ENCODE measurements around the gene GPAM.
"Not testable (repeated sequence)": the region's sequence is repeated elsewhere in the genome, so short reads cannot be mapped to it uniquely, and the experiment has no call there.

GPAM gene

GRCh38 chr10:112183329-112184051 lies at the start of gene GPAM:
Gene GPAM, minus strand, starts transcription at chr10:112183765. Its CDS starts 1,981 bp downstream, at chr10:112181784.
- peak; percentile 98 to 99 for DNase-seq (ENCODE audit: low read depth in 2 of 2)

GRCh38 chr10:112232670-112233069 lies 49.1 kb upstream of the GPAM start:
- DNase-seq (ENCODE audit: low read depth in 2 of 2): no peak

GRCh38 chr10:112231602-112232400 lies 48.2 kb upstream of the GPAM start:
- no peak for DNase-seq (ENCODE audit: low read depth in 2 of 2)

- DNase-seq (ENCODE audit: low read depth in 2 of 2): no peak
Measured at GRCh38 chr10:112230325-112230988, 46.9 kb upstream of the GPAM start.

GRCh38 chr10:112229901-112230300 lies 46.3 kb upstream of the GPAM start:
- DNase-seq (ENCODE audit: low read depth in 2 of 2): no peak

GRCh38 chr10:112229096-112229495 lies 45.5 kb upstream of the GPAM start:
- no peak for DNase-seq (ENCODE audit: low read depth in 2 of 2)

- not testable (repeated sequence) for DNase-seq (ENCODE audit: low read depth in 2 of 2)
Measured at GRCh38 chr10:112228366-112229088, 45.0 kb upstream of the GPAM start.

GRCh38 chr10:112227331-112227987 lies 43.9 kb upstream of the GPAM start:
- DNase-seq (ENCODE audit: low read depth in 2 of 2): no peak

GRCh38 chr10:112226439-112227248 lies 43.1 kb upstream of the GPAM start:
- DNase-seq (ENCODE audit: low read depth in 2 of 2): no peak

GRCh38 chr10:112225771-112226438 lies 42.3 kb upstream of the GPAM start:
- no peak for DNase-seq (ENCODE audit: low read depth in 2 of 2)

GRCh38 chr10:112224933-112225529 lies 41.5 kb upstream of the GPAM start:
- DNase-seq (ENCODE audit: low read depth in 2 of 2): no peak

- no peak for DNase-seq (ENCODE audit: low read depth in 2 of 2)
Measured at GRCh38 chr10:112223725-112224124, 40.2 kb upstream of the GPAM start.

GRCh38 chr10:112222799-112223198 lies 39.2 kb upstream of the GPAM start:
- no peak for DNase-seq (ENCODE audit: low read depth in 2 of 2)

GRCh38 chr10:112221545-112221944 lies 38.0 kb upstream of the GPAM start:
- DNase-seq (ENCODE audit: low read depth in 2 of 2): no peak

- no peak for DNase-seq (ENCODE audit: low read depth in 2 of 2)
Measured at GRCh38 chr10:112218960-112219359, 35.4 kb upstream of the GPAM start.

GRCh38 chr10:112218036-112218390 lies 34.4 kb upstream of the GPAM start:
- DNase-seq (ENCODE audit: low read depth in 2 of 2): no peak

- no peak for DNase-seq (ENCODE audit: low read depth in 2 of 2)
Measured at GRCh38 chr10:112217386-112218035, 33.9 kb upstream of the GPAM start.

- DNase-seq (ENCODE audit: low read depth in 2 of 2): no peak
Measured at GRCh38 chr10:112216966-112217365, 33.4 kb upstream of the GPAM start.

- no peak for DNase-seq (ENCODE audit: low read depth in 2 of 2)
Measured at GRCh38 chr10:112216151-112216550, 32.6 kb upstream of the GPAM start.

All from stimulated activated CD4-positive, alpha-beta T cell treated with anti-CD3 and anti-CD28 coated beads, Interleukin-4, amount 100 ng/mL, for 48 hours (primary cell).